A673 (cell line): Measurements from ENCODE around the gene ACTMAP. TPM values are rescaled to one million over a fixed set of nuclear protein-coding genes. Genes with fewer than 3 reads are reported as not detected.
"Not testable (repeated sequence)": the region's sequence is repeated elsewhere in the genome, so short reads cannot be mapped to it uniquely, and the experiment has no call there.

Experiments
- BruUV-seq: library from RNA; stranded (reverse); fragments of 400-500 nt; replicated peaks from 2 replicates; lab custom pipeline; 2021; lab: Mats Ljungman, UMichigan
- CTCF ChIA-PET: fragments of 300-600 bp; sonication (Branson Sonifier 250); formaldehyde crosslinking; loops from one replicate; lab custom pipeline; 2022; ENCODE audit warnings: antibody characterized with exemption; lab: Charles Lee
- POLR2A ChIA-PET: fragments of 300-600 bp; sonication (Branson Sonifier 250); formaldehyde crosslinking; loops from one replicate; lab custom pipeline; 2022; ENCODE audit warnings: antibody characterized with exemption; ENCODE audit not compliant: low non-redundant PET; lab: Charles Lee
- DNase-seq: peaks from one replicate; pipeline ENCODE4 v3.0.0-alpha.2; 2015; ENCODE audit warnings: low spot score
- H3K27ac ChIP-seq: fragments of 200-600 bp; sonication (generic); 2 replicates; pipeline ENCODE4 v1.5.1; 2016; ENCODE audit warnings: mixed run types, low read depth, mild to moderate bottlenecking, mixed read lengths, antibody characterized with exemption, low read length; ENCODE audit not compliant: poor library complexity, severe bottlenecking
- H3K27me3 ChIP-seq: fragments of 200-600 bp; sonication (generic); replicated peaks from 2 replicates; pipeline ENCODE4 v1.6.1; 2017; ENCODE audit warnings: mixed run types, low read depth, mild to moderate bottlenecking, mixed read lengths, antibody characterized with exemption, low read length; ENCODE audit not compliant: insufficient read depth, poor library complexity
- H3K36me3 ChIP-seq: fragments of 200-600 bp; sonication (generic); 2 replicates; pipeline ENCODE4 v1.6.1; 2016; ENCODE audit warnings: mixed run types, mild to moderate bottlenecking, mixed read lengths, antibody characterized with exemption, low read length; ENCODE audit not compliant: insufficient read depth, poor library complexity, severe bottlenecking
- H3K4me1 ChIP-seq: fragments of 200-600 bp; sonication (generic); 2 replicates; pipeline ENCODE4 v1.6.1; 2017; ENCODE audit warnings: mixed run types, mild to moderate bottlenecking, mixed read lengths, antibody characterized with exemption, low read length; ENCODE audit not compliant: insufficient read depth, poor library complexity, severe bottlenecking
- H3K4me3 ChIP-seq: fragments of 200-600 bp; sonication (generic); 2 replicates; pipeline ENCODE4 v1.5.1; 2016; ENCODE audit warnings: low read depth, mixed run types, mild to moderate bottlenecking, mixed read lengths, low read length; ENCODE audit not compliant: poor library complexity, severe bottlenecking
- H3K9me3 ChIP-seq: fragments of 200-600 bp; sonication (generic); 2 replicates; pipeline ENCODE4 v1.6.1; 2016; ENCODE audit warnings: mixed run types, low read depth, mild to moderate bottlenecking, mixed read lengths, antibody characterized with exemption, low read length; ENCODE audit not compliant: poor library complexity, severe bottlenecking
- EZH2 ChIP-seq: fragments of 200-600 bp; sonication (generic); IDR thresholded peaks from 2 replicates; pipeline ENCODE4 v1.6.1; 2017; ENCODE audit warnings: borderline replicate concordance, low read depth, mild to moderate bottlenecking, mixed read lengths, antibody characterized with exemption, low read length; ENCODE audit not compliant: poor library complexity, severe bottlenecking
- intact Hi-C: fragments of 100-400 bp; cut with micrococcal nuclease; formaldehyde crosslinking; loops from one replicate; pipeline ENCODE4 v1.10.0; 2022; ENCODE audit not compliant: unreplicated experiment
- total RNA-seq: library from RNA; stranded (reverse); gene quantifications from 2 replicates; pipeline ENCODE4 v1.2.3, GENCODE V29; 2021
- TF ChIP-seq, protein P1 (sequence below): fragments of 300-800, 200-600 bp; sonication (generic); conservative IDR thresholded peaks from 2 replicates; pipeline ENCODE4 v1.5.1; 2017; ENCODE audit warnings: low read depth, mild to moderate bottlenecking, antibody characterized with exemption, low read length, moderate library complexity, mixed read lengths

The ACTMAP gene
- total RNA-seq, 1 experiment from 2014 or later, result 17.1 TPM

DNA sequence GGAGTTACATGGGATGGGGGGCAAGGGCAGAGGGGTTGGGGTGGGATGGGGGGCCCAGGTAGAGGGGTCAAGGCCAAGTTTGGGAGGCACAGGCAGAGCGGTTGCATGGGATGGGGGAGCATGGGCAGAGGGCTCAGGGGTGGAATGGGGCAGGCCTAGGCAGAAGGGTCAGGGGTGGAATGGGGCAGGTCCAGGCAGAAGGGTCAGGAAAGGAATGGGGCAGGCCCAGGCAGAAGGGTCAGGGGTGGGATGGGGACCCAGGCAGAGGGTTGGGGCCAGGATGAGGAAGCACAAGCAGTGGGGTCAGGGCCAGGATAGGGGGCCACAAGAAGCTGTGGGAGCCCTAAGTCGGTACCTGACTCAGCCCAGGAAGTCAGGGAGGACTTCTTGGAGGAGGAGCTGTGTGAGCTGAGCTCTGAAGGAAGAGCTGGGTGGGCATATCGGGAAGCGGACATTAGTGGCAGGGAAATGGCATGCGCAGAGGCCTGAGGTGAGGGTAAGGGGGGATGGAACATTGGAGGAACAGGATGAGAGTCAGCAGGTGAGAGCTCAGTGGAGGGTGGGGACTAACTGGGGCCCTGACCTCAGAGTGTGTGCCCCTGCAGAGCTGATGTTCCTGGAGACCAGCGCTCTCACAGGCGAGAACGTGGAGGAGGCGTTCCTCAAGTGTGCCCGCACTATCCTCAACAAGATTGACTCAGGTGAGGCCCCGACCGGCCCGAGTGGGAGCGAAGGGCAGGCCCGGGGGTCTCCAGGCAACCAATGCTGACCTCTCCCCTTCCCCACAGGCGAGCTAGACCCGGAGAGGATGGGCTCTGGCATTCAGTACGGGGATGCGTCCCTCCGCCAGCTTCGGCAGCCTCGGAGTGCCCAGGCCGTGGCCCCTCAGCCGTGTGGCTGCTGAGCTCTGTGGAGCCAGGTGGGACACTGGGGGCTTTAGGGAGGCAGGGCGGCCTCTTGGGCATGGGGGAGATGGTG is 36.1 kb upstream of the ACTMAP start:
- intact Hi-C loops, result no loop called here
- Histone ChIP-seq H3K4me1 (no peaks in the 10 kb centered on the region), H3K27ac (no peak overlapping the region), H3K27me3 (no peaks in the 10 kb centered on the region), H3K9me3 (no peaks in the 10 kb centered on the region), H3K4me3 (no peak overlapping the region), H3K36me3 (no peaks in the 10 kb centered on the region)
- POLR2A ChIA-PET, result no interaction called here
- no peak for TF ChIP-seq EZH2
- TF ChIP-seq, protein P1, sequence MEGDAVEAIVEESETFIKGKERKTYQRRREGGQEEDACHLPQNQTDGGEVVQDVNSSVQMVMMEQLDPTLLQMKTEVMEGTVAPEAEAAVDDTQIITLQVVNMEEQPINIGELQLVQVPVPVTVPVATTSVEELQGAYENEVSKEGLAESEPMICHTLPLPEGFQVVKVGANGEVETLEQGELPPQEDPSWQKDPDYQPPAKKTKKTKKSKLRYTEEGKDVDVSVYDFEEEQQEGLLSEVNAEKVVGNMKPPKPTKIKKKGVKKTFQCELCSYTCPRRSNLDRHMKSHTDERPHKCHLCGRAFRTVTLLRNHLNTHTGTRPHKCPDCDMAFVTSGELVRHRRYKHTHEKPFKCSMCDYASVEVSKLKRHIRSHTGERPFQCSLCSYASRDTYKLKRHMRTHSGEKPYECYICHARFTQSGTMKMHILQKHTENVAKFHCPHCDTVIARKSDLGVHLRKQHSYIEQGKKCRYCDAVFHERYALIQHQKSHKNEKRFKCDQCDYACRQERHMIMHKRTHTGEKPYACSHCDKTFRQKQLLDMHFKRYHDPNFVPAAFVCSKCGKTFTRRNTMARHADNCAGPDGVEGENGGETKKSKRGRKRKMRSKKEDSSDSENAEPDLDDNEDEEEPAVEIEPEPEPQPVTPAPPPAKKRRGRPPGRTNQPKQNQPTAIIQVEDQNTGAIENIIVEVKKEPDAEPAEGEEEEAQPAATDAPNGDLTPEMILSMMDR, result no peak
- no peak for DNase-seq
- CTCF ChIA-PET, result no interaction called here
- no TSS peak for BruUV-seq

DNA sequence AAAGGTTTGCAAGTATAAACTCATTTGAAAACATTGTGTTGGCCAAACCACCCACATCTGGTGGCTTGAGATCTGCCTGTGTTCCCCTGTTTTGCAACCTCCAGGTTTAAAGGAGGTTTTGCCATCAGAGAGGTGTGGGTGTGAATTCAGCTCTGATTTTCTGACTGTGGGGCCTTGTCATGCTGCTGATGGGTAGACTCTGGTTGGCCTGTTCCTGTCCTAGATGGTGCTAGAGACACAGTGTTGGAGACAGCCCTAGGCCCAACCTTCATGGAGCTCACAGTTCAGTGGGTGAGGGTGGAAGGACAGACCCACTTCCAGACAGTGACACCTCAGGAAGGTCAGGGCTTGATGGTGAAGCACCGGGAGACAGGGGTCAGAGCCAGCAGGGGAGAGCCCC is 35.2 kb upstream of the ACTMAP start:
- no peaks in the 10 kb centered on the region for H3K27me3 ChIP-seq
- ChIA-PET CTCF (no interaction called here), POLR2A (no interaction called here)
- no peak overlapping the region for H3K27ac ChIP-seq
- no peaks in the 10 kb centered on the region for H3K36me3 ChIP-seq
- intact Hi-C loops, result no loop called here
- H3K4me3 ChIP-seq, result no peak overlapping the region
- DNase-seq, result no peak
- H3K4me1 ChIP-seq, result no peaks in the 10 kb centered on the region
- no peaks in the 10 kb centered on the region for H3K9me3 ChIP-seq
- BruUV-seq, result no TSS peak
- TF ChIP-seq, protein P1, result no peak
- no peak for TF ChIP-seq EZH2

DNA sequence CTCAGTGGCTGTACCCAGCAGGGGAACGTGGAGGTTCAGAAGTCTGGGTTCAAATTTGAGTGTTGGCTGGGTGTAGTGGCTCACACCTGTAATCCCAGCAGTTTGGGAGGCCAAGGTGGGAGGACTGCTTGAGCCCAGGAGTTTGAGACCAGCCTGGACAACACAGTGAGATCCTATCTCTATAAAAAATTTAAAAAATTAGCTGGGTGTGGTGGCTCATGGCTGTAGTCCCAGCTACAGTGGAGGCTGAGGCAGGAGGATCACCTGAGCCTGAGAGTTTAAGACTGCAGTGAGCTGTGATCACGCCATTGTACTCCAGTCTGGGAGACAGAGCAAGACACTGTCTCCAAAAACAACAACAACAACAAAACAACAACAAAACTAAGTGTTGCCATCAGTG is 33.9 kb upstream of the ACTMAP start:
- H3K27ac ChIP-seq, H3K4me3 ChIP-seq, H3K36me3 ChIP-seq, POLR2A ChIA-PET, intact Hi-C loops, BruUV-seq, H3K9me3 ChIP-seq, CTCF ChIA-PET, DNase-seq, H3K27me3 ChIP-seq, H3K4me1 ChIP-seq: not testable (repeated sequence)
